ENCODE measurements around the gene DEK. TPM values are rescaled to one million over a fixed set of nuclear protein-coding genes. Genes with fewer than 3 reads are reported as not detected.

DEK gene
- polyA plus RNA-seq, 1 donor (not counting 4 experiments of a cell fraction or from before 2014, with no cell fraction given) = 45.0 TPM

DNA sequence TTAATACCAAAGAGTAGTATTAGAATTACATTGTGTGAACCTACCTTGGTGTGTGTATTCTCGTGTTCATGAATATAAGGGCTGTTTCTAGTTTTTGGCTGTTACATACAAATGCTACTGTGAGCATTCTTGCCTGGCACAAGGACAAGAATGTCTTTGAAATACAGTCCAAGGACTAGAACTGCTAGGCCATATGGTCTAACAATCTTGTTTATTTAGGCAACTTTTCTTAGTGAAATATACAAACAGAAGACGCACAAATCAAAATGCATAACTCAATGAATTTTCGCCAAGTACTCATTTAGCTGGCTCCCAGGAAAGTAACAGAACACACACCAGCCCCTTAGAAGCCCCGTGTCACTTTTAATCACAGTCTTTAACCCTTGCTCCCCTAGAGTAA, 80.6 kb downstream of the DEK start:
- no peak for DNase-seq (ENCODE audit: low read depth, low spot score)
- no peak for FAIRE-seq
- Histone ChIP-seq H3K79me2 (ENCODE audit: control insufficient read depth, insufficient read depth, low read length) (no peaks in the 10 kb centered on the region), H3K9ac (ENCODE audit: control insufficient read depth, extremely low read depth, insufficient read depth, low read length) (no peak overlapping the region), H3K4me2 (ENCODE audit: control insufficient read depth, extremely low read depth, insufficient read depth, low read depth, low read length) (no peak overlapping the region), H3K27ac (ENCODE audit: control insufficient read depth, insufficient read depth, low read length) (no peak overlapping the region), H3K4me1 (ENCODE audit: control insufficient read depth, extremely low read depth, insufficient read depth, low read length) (no peaks in the 10 kb centered on the region), H4K20me1 (ENCODE audit: control insufficient read depth, extremely low read depth, insufficient read depth, low read length) (no peaks in the 10 kb centered on the region), H3K36me3 (ENCODE audit: control insufficient read depth in 2 of 2, extremely low read depth in 1 of 2, insufficient read depth in 2 of 2, low read length in 2 of 2) (peaks cover 3 to 11% of the 10 kb centered on the region in 2 experiments), H3K9me1 (ENCODE audit: control insufficient read depth, extremely low read depth, insufficient read depth, low read length) (no peaks in the 10 kb centered on the region), H2AFZ (ENCODE audit: control insufficient read depth, low read length) (no peak overlapping the region), H3K4me3 (ENCODE audit: control insufficient read depth in 2 of 3, extremely low read depth in 1 of 3, insufficient read depth in 2 of 3, low read depth in 1 of 3, low read length in 3 of 3) (no peak overlapping the region), H3K9me3 (ENCODE audit: control insufficient read depth, low read depth, low read length) (no peaks in the 10 kb centered on the region), H3K27me3 (ENCODE audit: control insufficient read depth, extremely low read depth, insufficient read depth, low read length) (no peaks in the 10 kb centered on the region)
- dilution Hi-C loops (cut with MboI; ENCODE audit: extremely low pct_ligation_motif_present, low sequenced_read_pairs) = no loop called here
- no peak for TF ChIP-seq EZH2 (IDR thresholded peaks at IDR 0.05; ENCODE audit: low read length)
- TF ChIP-seq, protein P1, sequence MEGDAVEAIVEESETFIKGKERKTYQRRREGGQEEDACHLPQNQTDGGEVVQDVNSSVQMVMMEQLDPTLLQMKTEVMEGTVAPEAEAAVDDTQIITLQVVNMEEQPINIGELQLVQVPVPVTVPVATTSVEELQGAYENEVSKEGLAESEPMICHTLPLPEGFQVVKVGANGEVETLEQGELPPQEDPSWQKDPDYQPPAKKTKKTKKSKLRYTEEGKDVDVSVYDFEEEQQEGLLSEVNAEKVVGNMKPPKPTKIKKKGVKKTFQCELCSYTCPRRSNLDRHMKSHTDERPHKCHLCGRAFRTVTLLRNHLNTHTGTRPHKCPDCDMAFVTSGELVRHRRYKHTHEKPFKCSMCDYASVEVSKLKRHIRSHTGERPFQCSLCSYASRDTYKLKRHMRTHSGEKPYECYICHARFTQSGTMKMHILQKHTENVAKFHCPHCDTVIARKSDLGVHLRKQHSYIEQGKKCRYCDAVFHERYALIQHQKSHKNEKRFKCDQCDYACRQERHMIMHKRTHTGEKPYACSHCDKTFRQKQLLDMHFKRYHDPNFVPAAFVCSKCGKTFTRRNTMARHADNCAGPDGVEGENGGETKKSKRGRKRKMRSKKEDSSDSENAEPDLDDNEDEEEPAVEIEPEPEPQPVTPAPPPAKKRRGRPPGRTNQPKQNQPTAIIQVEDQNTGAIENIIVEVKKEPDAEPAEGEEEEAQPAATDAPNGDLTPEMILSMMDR (optimal IDR thresholded peaks at IDR 0.05 in 1 of 3, IDR thresholded peaks at IDR 0.05 in 1 of 3, conservative IDR thresholded peaks at IDR 0.05 in 1 of 3; ENCODE audit: extremely low read depth in 1 of 3, insufficient read depth in 2 of 3, low read length in 3 of 3) = no peak

DNA sequence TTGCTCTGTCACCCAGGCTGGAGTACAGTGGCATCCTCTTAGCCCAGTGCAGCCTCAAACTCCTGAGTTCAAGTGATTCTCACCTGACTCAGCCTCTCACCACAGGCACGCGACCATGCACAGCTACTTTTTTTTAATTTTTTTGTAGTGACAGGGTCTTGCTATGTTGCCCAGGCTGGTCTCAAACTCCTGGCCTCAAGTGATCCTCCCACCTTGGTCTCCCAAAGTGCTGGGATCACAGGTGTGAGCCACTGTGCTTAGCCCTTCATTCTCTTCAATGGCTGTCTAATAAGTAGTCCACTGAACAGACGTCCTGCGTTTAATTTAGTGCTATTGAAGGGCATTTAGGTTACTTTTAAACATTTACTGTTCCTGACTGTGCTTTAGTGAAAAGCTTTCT, 81.8 kb downstream of the DEK start:
- Histone ChIP-seq H3K4me1 (ENCODE audit: control insufficient read depth, extremely low read depth, insufficient read depth, low read length) (no peaks in the 10 kb centered on the region), H3K27ac (ENCODE audit: control insufficient read depth, insufficient read depth, low read length) (no peak overlapping the region), H4K20me1 (ENCODE audit: control insufficient read depth, extremely low read depth, insufficient read depth, low read length) (no peaks in the 10 kb centered on the region), H3K9me3 (ENCODE audit: control insufficient read depth, low read depth, low read length) (no peaks in the 10 kb centered on the region), H3K79me2 (ENCODE audit: control insufficient read depth, insufficient read depth, low read length) (no peaks in the 10 kb centered on the region), H3K9ac (ENCODE audit: control insufficient read depth, extremely low read depth, insufficient read depth, low read length) (no peak overlapping the region), H3K4me3 (ENCODE audit: control insufficient read depth in 2 of 3, extremely low read depth in 1 of 3, insufficient read depth in 2 of 3, low read depth in 1 of 3, low read length in 3 of 3) (no peak overlapping the region), H3K4me2 (ENCODE audit: control insufficient read depth, extremely low read depth, insufficient read depth, low read depth, low read length) (no peak overlapping the region), H2AFZ (ENCODE audit: control insufficient read depth, low read length) (no peak overlapping the region), H3K27me3 (ENCODE audit: control insufficient read depth, extremely low read depth, insufficient read depth, low read length) (no peaks in the 10 kb centered on the region), H3K9me1 (ENCODE audit: control insufficient read depth, extremely low read depth, insufficient read depth, low read length) (no peaks in the 10 kb centered on the region), H3K36me3 (ENCODE audit: control insufficient read depth in 2 of 2, extremely low read depth in 1 of 2, insufficient read depth in 2 of 2, low read length in 2 of 2) (peaks cover 3 to 6% of the 10 kb centered on the region in 2 experiments)
- dilution Hi-C loops (cut with MboI; ENCODE audit: extremely low pct_ligation_motif_present, low sequenced_read_pairs) = no loop called here
- FAIRE-seq (no peak), DNase-seq (ENCODE audit: low read depth, low spot score) (no peak)
- TF ChIP-seq, protein P1 (optimal IDR thresholded peaks at IDR 0.05 in 1 of 3, IDR thresholded peaks at IDR 0.05 in 1 of 3, conservative IDR thresholded peaks at IDR 0.05 in 1 of 3; ENCODE audit: extremely low read depth in 1 of 3, insufficient read depth in 2 of 3, low read length in 3 of 3) = no peak
- no peak for TF ChIP-seq EZH2 (IDR thresholded peaks at IDR 0.05; ENCODE audit: low read length)

Measured in keratinocyte (primary cell).